ENCODE data around the gene GABRB1. TPM values are rescaled to one million over a fixed set of nuclear protein-coding genes. Genes with fewer than 3 reads are reported as not detected.

The GABRB1 gene
- total and polyA plus RNA-seq, 2 donors (not counting 3 experiments of a cell fraction or from before 2014, with no cell fraction given) = not detected

- Histone ChIP-seq H2AFZ (ENCODE audit: low read depth, low read length) (no peak overlapping the region), H3K27ac (ENCODE audit: insufficient read depth, low read depth, low read length) (no peak overlapping the region), H3K27me3 (ENCODE audit: control insufficient read depth in 2 of 2, insufficient read depth in 2 of 2, low read length in 2 of 2) (peaks cover 0 to 2% of the 10 kb centered on the region in 2 experiments), H3K9me3 (replicated peaks; ENCODE audit: control insufficient read depth, insufficient read depth, low read length) (no peaks in the 10 kb centered on the region), H3K4me1 (ENCODE audit: control insufficient read depth, extremely low read depth, insufficient read depth, low read length) (no peaks in the 10 kb centered on the region), H3K4me2 (ENCODE audit: insufficient read depth, low read length) (no peak overlapping the region), H3K9ac (replicated peaks; ENCODE audit: extremely low read depth, insufficient read depth, low read length) (no peak overlapping the region), H3K9me1 (replicated peaks; ENCODE audit: control insufficient read depth, extremely low read depth, insufficient read depth, low read length) (no peaks in the 10 kb centered on the region), H4K20me1 (replicated peaks; ENCODE audit: control insufficient read depth, extremely low read depth, insufficient read depth, low read length) (no peaks in the 10 kb centered on the region), H3K79me2 (ENCODE audit: control insufficient read depth, insufficient read depth, low read length) (no peaks in the 10 kb centered on the region), H3K36me3 (ENCODE audit: control insufficient read depth in 2 of 2, extremely low read depth in 1 of 2, insufficient read depth in 2 of 2, low read length in 2 of 2) (no peaks in the 10 kb centered on the region), H3K4me3 (replicated peaks in 1 of 3; ENCODE audit: insufficient read depth in 1 of 3, low read depth in 1 of 3, low read length in 3 of 3) (no peak overlapping the region)
- TF ChIP-seq, protein P1, sequence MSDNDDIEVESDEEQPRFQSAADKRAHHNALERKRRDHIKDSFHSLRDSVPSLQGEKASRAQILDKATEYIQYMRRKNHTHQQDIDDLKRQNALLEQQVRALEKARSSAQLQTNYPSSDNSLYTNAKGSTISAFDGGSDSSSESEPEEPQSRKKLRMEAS (IDR thresholded peaks at IDR 0.05; ENCODE audit: insufficient read depth, insufficient read length) = no peak
- TF ChIP-seq, protein P2, sequence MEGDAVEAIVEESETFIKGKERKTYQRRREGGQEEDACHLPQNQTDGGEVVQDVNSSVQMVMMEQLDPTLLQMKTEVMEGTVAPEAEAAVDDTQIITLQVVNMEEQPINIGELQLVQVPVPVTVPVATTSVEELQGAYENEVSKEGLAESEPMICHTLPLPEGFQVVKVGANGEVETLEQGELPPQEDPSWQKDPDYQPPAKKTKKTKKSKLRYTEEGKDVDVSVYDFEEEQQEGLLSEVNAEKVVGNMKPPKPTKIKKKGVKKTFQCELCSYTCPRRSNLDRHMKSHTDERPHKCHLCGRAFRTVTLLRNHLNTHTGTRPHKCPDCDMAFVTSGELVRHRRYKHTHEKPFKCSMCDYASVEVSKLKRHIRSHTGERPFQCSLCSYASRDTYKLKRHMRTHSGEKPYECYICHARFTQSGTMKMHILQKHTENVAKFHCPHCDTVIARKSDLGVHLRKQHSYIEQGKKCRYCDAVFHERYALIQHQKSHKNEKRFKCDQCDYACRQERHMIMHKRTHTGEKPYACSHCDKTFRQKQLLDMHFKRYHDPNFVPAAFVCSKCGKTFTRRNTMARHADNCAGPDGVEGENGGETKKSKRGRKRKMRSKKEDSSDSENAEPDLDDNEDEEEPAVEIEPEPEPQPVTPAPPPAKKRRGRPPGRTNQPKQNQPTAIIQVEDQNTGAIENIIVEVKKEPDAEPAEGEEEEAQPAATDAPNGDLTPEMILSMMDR (IDR thresholded peaks at IDR 0.05; ENCODE audit: extremely low read depth in 1 of 2, insufficient read depth in 1 of 2, low read depth in 1 of 2, low read length in 2 of 2) = no peak
- TF ChIP-seq EZH2 (IDR thresholded peaks at IDR 0.05; ENCODE audit: borderline replicate concordance, low read depth, low read length, severe bottlenecking) (no peak), POLR2AphosphoS5 (IDR thresholded peaks at IDR 0.05; ENCODE audit: insufficient read depth, low read depth, low read length) (no peak)
- dilution Hi-C loops (cut with MboI; ENCODE audit: extremely low pct_ligation_motif_present, low sequenced_read_pairs) (no loop called here), intact Hi-C loops (cut with micrococcal nuclease) (no loop called here)
- CTCF ChIA-PET = no interaction called here
- DNase-seq (ENCODE audit: low read depth, low spot score) = no peak
- POLR2A ChIA-PET = no interaction called here
- no TSS peak for BruUV-seq (replicated peaks)
- FAIRE-seq = no peak
Measured at GRCh38 chr4:47095884-47096283, 64.5 kb downstream of the GABRB1 start.

DNA sequence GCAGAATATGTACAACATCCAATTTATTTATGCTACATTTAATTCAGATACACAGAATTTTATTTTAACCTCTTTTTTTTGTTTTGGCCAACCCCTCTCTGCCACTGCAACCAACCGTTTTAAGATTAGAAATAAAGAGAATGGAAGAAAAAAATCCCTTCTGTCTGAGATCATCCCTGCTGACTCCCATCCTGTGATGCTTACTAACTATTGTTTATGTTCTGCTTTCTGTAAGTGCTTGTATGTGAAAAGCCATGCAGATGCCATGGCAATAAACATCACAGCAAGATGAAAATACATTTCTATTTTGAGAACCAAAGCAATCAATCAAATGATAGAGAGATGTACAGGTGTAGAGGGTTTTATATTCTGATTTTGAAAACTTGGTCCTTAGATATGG is 70.1 kb downstream of the GABRB1 start:
- dilution Hi-C loops (cut with MboI; ENCODE audit: extremely low pct_ligation_motif_present, low sequenced_read_pairs) = no loop called here
- intact Hi-C loops (cut with micrococcal nuclease) = no loop called here
- Histone ChIP-seq H3K36me3 (ENCODE audit: control insufficient read depth in 2 of 2, extremely low read depth in 1 of 2, insufficient read depth in 2 of 2, low read length in 2 of 2) (no peaks in the 10 kb centered on the region), H4K20me1 (replicated peaks; ENCODE audit: control insufficient read depth, extremely low read depth, insufficient read depth, low read length) (no peaks in the 10 kb centered on the region), H3K27me3 (ENCODE audit: control insufficient read depth in 2 of 2, insufficient read depth in 2 of 2, low read length in 2 of 2) (peaks cover 2 to 5% of the 10 kb centered on the region in 2 experiments), H3K9me1 (replicated peaks; ENCODE audit: control insufficient read depth, extremely low read depth, insufficient read depth, low read length) (no peaks in the 10 kb centered on the region), H3K4me2 (ENCODE audit: insufficient read depth, low read length) (no peak overlapping the region), H3K9me3 (replicated peaks; ENCODE audit: control insufficient read depth, insufficient read depth, low read length) (no peaks in the 10 kb centered on the region), H2AFZ (ENCODE audit: low read depth, low read length) (no peak overlapping the region), H3K4me3 (replicated peaks in 1 of 3; ENCODE audit: insufficient read depth in 1 of 3, low read depth in 1 of 3, low read length in 3 of 3) (no peak overlapping the region), H3K9ac (replicated peaks; ENCODE audit: extremely low read depth, insufficient read depth, low read length) (no peak overlapping the region), H3K79me2 (ENCODE audit: control insufficient read depth, insufficient read depth, low read length) (no peaks in the 10 kb centered on the region), H3K27ac (ENCODE audit: insufficient read depth, low read depth, low read length) (no peak overlapping the region), H3K4me1 (ENCODE audit: control insufficient read depth, extremely low read depth, insufficient read depth, low read length) (no peaks in the 10 kb centered on the region)
- CTCF ChIA-PET = interaction anchor here (1.2 kb wide), 1 partner anchor 21 kb away, joined by 3 read pairs; no protein-coding TSS in a partner anchor
- POLR2A ChIA-PET = no interaction called here
- TF ChIP-seq POLR2A (IDR thresholded peaks at IDR 0.05; ENCODE audit: low read depth, low read length) = no peak
- TF ChIP-seq EZH2 (IDR thresholded peaks at IDR 0.05; ENCODE audit: borderline replicate concordance, low read depth, low read length, severe bottlenecking) = no peak
- TF ChIP-seq POLR2AphosphoS5 (IDR thresholded peaks at IDR 0.05; ENCODE audit: insufficient read depth, low read depth, low read length) = no peak
- TF ChIP-seq FOS (IDR thresholded peaks at IDR 0.05; ENCODE audit: borderline replicate concordance, insufficient read depth, low read length) = no peak
- TF ChIP-seq MYC (IDR thresholded peaks at IDR 0.05; ENCODE audit: low read depth, low read length) = no peak
- no peak for TF ChIP-seq GATA2 (IDR thresholded peaks at IDR 0.05; ENCODE audit: insufficient read depth, insufficient read length, low read depth, low read length)
- TF ChIP-seq, protein P1 (IDR thresholded peaks at IDR 0.05; ENCODE audit: insufficient read depth, insufficient read length) = no peak
- DNase-seq (ENCODE audit: low read depth, low spot score) = no peak
- FAIRE-seq = no peak
- BruUV-seq (replicated peaks) = no TSS peak

Measured in endothelial cell of umbilical vein (primary cell).